Activated CD8-positive, alpha-beta memory T cell treated with anti-CD3 and anti-CD28 coated beads, Interleukin-2, amount 50 U/mL, for 48 hours (primary cell): ENCODE results near the gene IRF4.

ENCODE experiments used
- DNase-seq: peaks from one replicate; pipeline ENCODE4 v3.0.0-alpha.2; 2020

IRF4 gene

DNA sequence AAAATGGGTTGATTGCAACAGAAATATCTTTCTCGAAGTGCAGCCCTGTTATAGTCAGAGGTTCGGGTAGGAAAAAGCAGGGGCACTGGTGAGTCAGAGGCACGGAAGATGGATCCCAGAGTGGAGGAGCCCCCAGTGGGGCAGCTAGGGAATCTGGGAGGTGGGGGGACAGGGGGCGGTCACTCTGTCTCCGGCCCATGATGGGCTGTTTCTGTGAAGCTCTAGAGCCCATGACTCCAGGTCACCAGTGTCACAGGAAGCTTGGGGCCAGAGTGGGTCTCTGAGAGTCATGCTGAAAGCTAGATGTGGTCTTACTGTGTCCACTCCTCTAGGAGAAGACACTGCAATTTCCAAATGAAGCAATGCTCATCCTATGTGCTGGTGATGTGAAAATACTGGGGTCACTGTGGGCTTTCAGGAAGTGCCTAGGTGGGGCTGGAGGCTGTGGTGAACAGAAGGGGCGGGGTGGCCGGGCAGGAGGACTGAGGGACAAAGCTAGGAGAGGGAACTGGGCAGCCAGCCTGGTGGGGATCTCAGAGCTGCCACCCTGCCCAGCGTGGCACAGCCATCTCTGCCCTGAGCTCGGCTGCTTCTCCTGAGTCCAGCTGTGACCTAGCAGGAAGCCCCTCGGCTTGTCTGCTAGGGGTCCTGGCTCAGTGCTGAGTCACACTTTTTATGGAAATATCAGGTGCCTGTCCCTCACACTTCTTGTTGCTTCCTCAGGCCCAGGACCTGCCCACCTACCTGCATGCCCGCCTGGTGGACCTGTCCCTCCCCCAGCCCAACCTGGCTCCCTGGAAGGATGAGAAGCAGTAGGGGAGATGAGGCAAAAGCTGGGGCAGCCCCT lies 54.2 kb downstream of the IRF4 start:
- peak; percentile 65 for DNase-seq

DNA sequence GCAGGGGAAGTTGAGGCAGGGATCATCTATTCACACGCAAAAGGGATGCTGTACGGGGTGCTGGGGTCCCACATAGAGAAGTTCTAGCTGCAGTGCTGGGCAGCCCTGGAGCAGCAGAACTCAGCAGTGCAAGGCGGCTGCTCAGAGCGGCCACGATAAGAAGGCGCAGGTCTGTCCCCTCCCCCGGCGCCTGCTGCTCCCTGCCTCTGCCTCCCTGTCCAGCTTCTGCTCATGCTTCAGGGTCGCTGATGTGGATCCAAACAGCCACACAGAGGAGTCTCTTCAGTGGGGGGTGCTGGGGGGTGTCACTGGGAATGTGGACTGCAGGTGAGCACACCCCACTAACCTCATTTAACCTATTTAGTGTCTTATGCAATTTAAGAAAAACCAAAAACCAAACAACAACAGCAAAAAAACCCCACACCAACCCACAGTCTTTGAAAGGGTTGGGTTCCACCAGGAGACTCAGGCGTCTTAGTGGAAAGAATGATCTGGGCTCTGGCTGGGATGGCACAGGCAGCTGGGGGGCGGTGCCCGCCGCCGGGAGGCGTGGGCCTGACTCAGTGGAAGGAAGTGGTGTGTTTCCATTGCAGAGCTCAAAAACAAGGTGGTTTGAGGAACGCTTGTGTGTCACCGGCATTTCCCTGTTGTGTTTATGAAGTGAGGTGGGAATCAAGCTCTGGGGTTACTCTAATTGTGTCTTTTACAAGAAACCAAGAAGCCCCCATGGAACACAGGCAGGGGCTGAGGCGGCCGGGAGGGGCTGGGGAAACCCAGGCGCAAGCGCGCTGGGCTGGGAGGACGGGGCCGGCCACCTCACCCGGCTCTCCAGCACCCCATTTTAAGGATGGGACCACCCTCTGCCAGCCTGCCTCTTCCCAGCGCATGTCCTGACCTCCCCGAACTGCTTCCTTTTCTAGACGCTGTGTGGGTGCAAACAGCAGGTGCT lies 55.1 kb downstream of the IRF4 start:
- peak; percentile 91 for DNase-seq

DNA sequence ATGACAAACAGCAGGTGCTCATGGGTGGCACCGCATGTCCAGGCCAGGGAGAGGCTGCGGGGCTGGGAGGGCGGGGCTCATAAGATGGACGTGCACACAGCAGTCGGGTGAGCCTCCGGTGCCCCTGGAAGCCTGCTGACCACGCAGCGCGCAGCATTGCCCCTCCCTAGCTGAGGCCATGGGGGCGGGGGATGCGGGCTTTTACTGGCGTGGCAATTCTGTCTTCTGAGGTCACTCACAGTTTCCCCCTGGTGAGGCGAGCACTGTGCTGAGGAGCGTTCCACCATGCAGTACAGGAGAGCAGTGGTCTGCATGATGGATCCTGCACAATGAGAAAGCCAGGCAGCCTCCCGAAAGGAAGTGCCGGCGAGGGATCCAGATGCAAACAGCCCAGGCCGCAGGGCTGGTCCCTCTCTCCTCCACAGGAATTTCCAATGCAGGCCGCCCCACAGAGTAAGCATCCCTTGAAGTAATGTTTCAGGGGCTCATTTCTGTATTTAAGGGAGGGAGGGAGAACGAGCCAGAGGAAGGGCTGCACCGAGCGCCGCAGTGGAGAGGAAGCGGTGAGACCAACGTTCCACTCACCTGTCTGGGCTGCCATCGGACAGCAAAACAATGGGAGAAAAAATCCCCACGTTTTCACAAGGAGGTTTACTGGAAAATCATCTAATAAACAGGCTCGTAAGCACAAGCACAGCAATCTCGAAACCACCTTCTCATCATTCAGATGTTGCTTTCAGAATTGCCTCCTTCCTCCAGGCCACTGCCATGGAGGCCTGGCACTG lies 56.0 kb downstream of the IRF4 start:
- peak; percentile 78 for DNase-seq

DNA sequence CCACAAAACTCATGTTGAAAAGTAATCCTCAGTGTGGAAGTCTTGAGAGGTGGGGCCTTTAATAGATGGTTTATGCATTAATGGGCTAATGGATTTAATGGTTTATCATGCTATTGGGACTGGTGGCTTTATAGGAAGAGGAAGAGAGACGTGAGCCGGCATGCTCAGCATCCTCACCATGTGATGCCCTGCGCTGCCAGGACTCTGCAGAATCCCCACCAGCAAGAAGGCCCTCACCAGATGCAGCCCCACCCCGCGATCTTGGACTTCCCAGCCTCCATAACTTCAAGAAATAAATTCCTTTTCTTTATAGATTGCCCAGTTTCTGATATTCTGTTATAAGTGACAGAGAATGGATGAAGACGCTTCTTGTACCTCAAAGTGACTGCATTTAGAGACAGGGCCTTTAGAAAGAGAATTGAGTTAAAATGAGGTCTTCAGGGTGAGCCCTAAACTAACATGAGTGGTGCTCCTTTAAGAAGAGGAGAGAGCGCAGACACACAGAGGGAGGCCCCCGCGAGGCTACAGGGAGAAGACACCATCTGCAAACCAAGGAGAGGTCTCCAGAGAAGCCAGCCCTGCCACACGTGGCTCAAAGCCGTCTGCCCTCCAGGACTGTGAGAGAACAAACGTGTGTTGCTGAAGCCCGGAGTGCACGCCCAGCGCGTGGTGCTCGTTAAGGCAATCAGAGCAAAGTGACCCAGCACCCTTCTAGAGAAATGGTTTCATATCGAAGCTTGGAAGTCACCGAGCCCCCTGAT lies 56.9 kb downstream of the IRF4 start:
- peak; percentile 54 for DNase-seq

DNA sequence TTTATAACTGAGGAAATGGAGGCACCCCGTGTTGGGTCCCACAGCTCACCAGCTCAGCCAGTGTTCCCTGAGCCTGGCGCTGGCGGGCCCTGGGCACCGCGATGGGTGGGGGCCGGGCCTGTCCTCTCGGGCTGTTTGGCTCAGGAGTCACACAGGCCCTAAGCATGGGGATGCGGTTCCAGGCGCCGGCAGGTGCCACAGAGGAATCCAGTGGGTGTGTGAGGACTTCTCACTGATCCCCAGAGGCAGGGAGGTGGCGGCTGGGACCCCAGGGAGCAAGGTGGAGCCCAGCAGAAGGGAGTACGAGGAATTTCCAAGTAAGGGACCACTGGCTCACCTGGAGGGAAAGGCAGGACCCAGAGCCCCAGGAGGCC lies 57.5 kb downstream of the IRF4 start:
- no peak for DNase-seq

DNA sequence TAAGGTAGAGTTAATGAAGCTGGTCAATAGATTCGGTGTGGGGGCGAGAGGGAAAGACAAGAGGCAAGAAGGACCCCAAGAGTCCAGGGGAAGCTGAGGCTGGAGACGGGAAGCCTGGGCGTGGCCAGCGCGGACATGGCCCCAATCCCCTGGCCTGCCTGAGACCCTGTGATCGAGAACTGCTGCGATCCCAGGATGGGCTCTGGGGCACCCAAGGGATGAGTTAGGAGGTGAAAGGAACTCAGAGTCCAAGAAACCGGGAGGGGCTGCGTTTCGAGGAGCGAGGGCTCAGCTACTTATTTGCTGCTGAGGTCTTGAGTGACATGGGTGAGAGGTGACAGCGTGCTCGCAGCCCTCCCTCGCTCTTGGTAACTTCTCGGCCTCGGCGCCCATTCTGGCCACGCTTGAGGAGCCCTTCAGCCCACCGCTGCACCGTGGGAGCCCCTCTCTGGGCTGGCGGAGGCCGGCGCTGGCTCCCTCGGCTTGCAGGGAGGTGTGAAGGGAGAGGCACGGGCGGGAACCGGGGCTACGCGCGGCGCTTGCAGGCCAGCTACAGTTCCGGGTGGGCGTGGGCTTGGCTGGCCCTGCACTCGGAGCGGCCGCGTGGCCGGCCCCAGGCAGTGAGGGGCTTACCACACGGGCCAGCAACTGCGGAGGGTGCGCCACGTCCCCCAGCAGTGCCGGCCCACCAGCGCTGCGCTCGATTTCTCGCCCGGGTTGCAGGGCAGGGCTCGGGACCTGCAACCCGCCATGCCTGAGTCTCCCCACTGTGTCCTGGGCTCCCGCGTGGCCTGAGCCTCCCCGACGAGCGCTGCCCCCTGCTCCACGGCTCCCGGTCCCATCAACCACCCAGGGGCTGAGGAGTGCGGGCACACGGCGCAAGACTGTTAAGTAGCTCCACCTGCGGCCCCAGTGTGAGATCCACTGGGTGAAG lies 58.2 kb downstream of the IRF4 start:
- peak; percentile 52 for DNase-seq

DNA sequence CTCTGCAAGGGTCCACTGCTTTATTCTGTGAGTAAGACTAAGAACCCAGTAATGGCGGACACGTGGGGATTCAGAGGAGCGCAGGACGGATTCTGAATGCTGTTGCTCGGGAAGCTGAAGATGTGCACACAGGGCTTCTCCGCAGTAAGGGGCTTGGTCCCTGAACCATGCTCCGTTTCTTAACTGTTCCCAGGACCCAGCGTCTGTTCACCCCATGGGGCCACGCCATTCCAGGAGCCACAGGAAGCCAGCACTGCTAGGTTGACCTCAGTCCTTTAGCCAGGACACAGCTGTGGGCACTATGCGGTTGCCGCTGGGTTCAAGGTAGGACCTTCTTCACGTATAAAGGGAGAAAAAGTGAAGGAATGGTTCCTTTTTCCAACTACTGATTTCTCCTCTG lies 59.8 kb downstream of the IRF4 start:
- DNase-seq, result peak; percentile 46

DNA sequence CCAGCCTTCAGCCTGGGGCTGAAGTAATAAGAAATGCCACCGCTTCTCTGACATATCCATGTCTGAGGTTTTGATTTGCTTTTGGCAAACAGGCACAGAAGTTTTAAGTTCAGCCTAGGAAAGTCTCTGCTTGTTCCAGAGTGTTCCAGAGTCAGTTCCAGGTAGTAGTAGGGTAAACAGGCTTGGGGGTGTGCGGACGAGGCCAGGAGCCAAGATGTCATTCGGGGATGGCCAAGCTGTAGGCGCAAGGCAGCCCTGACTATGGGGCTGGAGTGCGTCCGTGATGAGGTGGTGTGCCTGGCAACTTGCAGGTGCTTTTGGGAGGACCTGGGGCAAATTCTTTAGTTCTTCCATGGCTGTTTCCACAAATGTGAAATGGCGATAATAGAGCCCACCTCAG lies 60.3 kb downstream of the IRF4 start:
- peak; percentile 42 for DNase-seq

DNA sequence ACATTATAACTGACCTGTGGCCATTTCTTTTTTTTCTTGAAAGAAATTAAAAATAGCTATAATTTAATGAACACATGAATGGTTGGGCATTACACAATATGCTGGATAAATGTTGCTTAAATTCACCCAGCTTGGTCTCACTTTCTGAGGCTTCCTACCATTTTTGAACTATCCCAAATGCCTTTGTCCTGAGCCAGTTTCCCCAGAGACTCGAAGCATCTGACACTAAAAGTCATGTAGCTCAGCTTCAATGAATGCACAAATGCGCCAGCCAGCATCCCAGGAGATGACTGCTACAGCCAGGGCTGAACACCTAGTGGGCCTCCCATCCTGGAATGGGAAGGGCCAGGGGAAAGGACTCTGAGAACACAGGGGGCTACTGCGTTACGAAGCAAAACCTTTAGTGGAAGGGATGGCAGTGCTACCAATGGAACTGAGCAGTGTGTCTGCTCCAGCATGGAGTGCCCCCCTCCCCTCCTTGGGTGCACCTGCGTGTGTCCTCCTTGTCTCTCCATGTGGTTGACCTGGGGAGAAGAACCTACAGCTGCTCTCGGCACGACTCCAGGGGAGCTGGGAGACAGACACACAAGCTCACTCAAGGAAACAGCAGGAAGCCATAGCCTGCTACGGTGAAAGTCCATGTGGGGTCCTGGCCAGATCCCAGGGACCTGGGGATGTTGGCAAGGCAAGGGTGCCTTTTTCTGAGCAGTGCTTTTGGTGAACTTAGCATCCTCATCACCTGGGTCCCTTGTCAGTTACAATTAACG lies 60.9 kb downstream of the IRF4 start:
- DNase-seq, result peak; percentile 43

DNA sequence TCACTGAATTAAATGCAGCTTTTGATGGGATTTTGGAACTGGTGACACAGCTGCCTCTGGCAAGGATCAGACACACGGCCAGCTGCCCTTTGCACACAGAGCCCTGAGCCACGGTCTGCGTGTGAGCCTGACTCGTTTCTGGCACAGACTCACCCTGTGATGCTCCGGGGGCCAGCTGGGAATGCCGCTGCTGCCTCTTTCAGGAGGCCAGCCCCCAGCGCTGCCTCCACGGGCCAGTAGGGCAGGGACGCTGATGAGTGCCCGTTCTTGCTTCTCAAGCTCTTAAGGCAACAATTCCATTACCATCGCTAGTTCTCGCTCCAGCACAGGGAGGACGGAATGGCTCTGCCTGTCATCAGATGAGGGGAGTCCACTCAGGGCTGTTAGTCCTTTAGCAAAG lies 61.6 kb downstream of the IRF4 start:
- DNase-seq, result no peak

DNA sequence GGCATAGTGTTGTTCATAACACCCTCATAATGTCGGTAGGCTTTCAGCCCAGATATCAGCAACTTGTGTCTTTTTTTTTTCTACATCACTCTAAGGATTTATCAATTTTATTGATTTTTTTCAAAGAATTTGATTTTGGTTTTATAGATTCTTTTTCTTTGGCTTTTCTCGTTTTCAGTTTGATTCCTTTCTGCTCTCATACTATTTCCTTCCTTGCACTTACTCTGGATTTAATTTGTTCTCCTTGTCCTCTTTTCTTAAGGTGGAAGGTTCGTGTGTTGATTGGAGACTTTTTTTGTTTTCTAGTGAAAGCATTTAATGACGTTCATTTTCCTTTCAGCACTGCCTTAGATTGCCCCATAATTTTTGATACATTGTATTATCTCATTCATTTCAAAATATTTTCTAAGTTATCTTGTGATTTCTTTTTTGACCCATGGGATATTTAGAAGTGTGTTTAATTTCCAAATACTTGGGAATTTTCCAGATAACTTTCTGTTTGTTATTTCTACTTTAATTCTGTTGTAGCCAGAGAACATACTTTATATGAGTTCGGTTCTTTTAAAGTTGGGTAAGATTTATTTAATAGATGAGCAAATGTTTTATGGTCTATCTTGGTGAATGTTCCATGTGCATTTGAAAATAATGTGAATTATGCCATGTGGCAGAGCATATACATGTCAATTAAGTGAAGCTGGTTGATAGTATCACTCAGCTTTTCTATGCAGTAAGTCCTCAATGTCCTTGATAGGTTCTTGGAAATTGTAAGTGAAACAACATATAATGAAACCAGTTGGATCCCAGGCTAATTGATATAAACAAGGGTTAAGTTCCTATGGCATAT lies 62.8 kb downstream of the IRF4 start:
- no peak for DNase-seq

DNA sequence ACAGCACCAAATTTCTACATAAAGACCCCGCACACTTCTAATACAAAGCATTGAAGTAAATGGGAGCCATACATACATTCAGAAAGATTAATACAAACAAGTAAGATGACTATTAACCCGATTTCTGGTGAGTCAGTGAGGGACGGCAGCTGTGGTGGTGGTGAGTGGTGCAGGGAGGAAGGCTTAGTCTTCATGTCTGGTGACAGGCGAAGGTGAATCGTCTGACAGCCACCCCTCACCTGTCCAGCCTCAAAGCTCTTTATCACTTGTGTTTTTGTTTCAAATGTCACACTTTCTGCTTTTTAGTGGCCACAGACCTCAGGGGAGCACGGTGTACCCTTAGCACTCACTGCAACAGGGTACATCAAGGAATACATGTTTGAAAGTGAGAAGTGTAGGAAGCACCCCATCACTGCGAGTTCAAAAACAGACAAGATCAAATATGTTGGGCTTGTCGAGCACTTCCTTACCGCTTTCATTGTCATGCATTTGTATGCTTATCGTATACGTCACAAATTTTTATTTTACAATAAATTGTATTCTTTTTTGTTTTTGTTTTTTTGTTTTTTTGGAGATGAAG lies 63.5 kb downstream of the IRF4 start:
- peak; percentile 69 for DNase-seq

DNA sequence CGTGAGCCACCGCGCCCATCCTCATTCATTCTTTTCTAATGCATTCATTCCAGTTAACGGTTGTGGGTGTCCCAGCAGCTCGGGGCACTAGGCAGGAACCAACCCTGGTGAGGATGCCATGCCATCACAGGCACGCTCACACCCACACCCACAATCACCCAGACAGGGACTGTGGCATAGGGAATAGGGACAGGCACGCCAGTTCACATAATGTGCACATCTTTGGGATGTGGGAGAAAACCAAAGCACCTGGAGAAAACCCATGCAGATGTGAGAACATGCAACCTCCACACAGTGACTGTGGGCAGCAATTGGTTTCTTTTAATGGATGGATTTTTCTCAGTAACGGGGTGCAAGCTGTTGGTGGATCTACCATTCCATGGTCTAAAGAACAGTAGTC lies 64.3 kb downstream of the IRF4 start:
- DNase-seq, result no peak

DNA sequence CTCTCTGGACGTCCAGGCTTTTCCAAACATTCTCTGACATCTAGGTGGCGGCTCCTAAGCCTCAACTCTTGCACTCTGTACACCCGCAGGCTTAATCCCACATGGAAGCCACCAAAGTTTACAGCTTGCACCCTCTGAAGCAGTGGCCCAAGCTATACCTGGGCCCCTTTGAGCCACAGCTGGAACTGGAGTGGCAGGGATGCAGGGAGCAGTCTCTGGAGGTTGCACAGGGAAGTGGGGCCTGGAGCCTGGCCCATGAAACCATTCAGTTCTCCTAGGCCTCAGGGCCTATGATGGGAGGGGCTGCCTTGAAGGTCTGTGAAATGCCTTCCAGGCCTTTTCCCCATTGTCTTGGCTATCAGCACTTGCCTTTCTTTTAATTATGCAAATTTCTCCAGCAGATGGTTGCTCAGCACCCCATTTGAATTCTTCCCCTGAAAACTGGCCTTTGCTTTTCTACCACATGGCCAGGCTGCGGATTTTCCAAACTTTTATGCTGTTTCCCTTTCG lies 64.9 kb downstream of the IRF4 start:
- DNase-seq, result no peak

DNA sequence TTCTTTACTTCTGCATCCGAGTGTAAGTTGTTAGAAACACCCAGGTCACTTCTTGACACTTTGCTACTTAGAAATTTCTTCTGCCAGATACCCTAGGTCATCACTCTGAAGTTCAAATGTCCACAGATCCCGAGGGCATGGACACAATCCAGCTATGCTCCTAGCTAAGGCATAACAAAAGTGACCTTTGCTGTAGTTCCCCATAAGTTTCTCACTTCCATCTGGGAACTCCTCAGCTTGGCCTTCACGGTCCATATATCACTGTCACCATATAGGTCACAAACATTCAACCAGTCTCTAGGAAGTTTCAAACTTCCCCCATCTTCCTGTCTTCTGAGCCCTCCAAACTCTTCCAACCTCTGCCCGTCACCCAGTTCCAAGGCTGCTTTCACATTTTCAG lies 65.3 kb downstream of the IRF4 start:
- no peak for DNase-seq
